Measurements from ENCODE around the gene NOL7.

The NOL7 gene

GRCh38 chr6:13638014-13638413, 22.9 kb downstream of the NOL7 start:
- no peaks in the 10 kb centered on the region for H3K27me3 ChIP-seq (ENCODE audit: control insufficient read depth, low read length)
- H3K4me3 ChIP-seq (ENCODE audit: low read length), result no peak overlapping the region
- H3K79me2 ChIP-seq (ENCODE audit: control insufficient read depth, low read length), result peaks cover 17% of the 10 kb centered on the region
- no peak for TF ChIP-seq CTCF (IDR thresholded peaks at IDR 0.05; ENCODE audit: low read depth, low read length, poor library complexity, severe bottlenecking)
- H3K27ac ChIP-seq (ENCODE audit: low read depth, low read length), result peak overlapping the region; percentile 73; the same call in 1 of the 2 replicates
- peaks cover 38% of the 10 kb centered on the region for H3K4me1 ChIP-seq (ENCODE audit: control insufficient read depth, low read length)
- H4K20me1 ChIP-seq (ENCODE audit: control insufficient read depth, insufficient read depth, low read depth, low read length), result no peaks in the 10 kb centered on the region
- H3F3A ChIP-seq (ENCODE audit: control insufficient read depth, insufficient read depth), result peaks cover 18% of the 10 kb centered on the region; the same call in 1 of the 2 replicates
- peak overlapping the region; percentile 79 for H3K4me2 ChIP-seq (ENCODE audit: low read length)
- peaks cover 63% of the 10 kb centered on the region for H3K36me3 ChIP-seq (ENCODE audit: control insufficient read depth, low read length)
- H3K9me3 ChIP-seq (ENCODE audit: control insufficient read depth, insufficient read depth, low read length), result no peaks in the 10 kb centered on the region
- no peaks in the 10 kb centered on the region for H3K9me2 ChIP-seq (replicated peaks; ENCODE audit: control insufficient read depth, low read length)

- TF ChIP-seq CTCF (IDR thresholded peaks at IDR 0.05; ENCODE audit: low read depth, low read length, poor library complexity, severe bottlenecking), result no peak
- TF ChIP-seq EZH2phosphoT487 (IDR thresholded peaks at IDR 0.05; ENCODE audit: borderline replicate concordance, low read length), result no peak
- Histone ChIP-seq H3K27ac (ENCODE audit: low read depth, low read length) (0 out of 2 replicates have a peak overlapping the region, but pooled peaks have one; percentile 5), H3K4me2 (ENCODE audit: low read length) (no peak overlapping the region), H3K79me2 (ENCODE audit: control insufficient read depth, low read length) (peaks cover 17% of the 10 kb centered on the region), H4K20me1 (ENCODE audit: control insufficient read depth, insufficient read depth, low read depth, low read length) (no peaks in the 10 kb centered on the region), H3K27me3 (ENCODE audit: control insufficient read depth, low read length) (no peaks in the 10 kb centered on the region), H3F3A (ENCODE audit: control insufficient read depth, insufficient read depth) (peaks cover 18% of the 10 kb centered on the region; the same call in 1 of the 2 replicates), H3K9me3 (ENCODE audit: control insufficient read depth, insufficient read depth, low read length) (no peaks in the 10 kb centered on the region), H3K36me3 (ENCODE audit: control insufficient read depth, low read length) (peaks cover 66% of the 10 kb centered on the region), H3K9me2 (replicated peaks; ENCODE audit: control insufficient read depth, low read length) (no peaks in the 10 kb centered on the region), H3K4me3 (ENCODE audit: low read length) (no peak overlapping the region), H3K4me1 (ENCODE audit: control insufficient read depth, low read length) (peaks cover 38% of the 10 kb centered on the region)
Observed at GRCh38 chr6:13638626-13639025, 23.5 kb downstream of the NOL7 start.

GRCh38 chr6:13641315-13641714, 26.2 kb downstream of the NOL7 start:
- peaks cover 17% of the 10 kb centered on the region; the same call in 1 of the 2 replicates for H3F3A ChIP-seq (ENCODE audit: control insufficient read depth, insufficient read depth)
- H3K27me3 ChIP-seq (ENCODE audit: control insufficient read depth, low read length), result no peaks in the 10 kb centered on the region
- TF ChIP-seq CTCF (IDR thresholded peaks at IDR 0.05; ENCODE audit: low read depth, low read length, poor library complexity, severe bottlenecking) (no peak), EZH2phosphoT487 (IDR thresholded peaks at IDR 0.05; ENCODE audit: borderline replicate concordance, low read length) (no peak)
- H3K79me2 ChIP-seq (ENCODE audit: control insufficient read depth, low read length), result peaks cover 3% of the 10 kb centered on the region
- H3K27ac ChIP-seq (ENCODE audit: low read depth, low read length), result no peak overlapping the region
- H3K4me3 ChIP-seq (ENCODE audit: low read length), result no peak overlapping the region
- H4K20me1 ChIP-seq (ENCODE audit: control insufficient read depth, insufficient read depth, low read depth, low read length), result no peaks in the 10 kb centered on the region
- peaks cover 61% of the 10 kb centered on the region for H3K36me3 ChIP-seq (ENCODE audit: control insufficient read depth, low read length)
- H3K4me1 ChIP-seq (ENCODE audit: control insufficient read depth, low read length), result peaks cover 21% of the 10 kb centered on the region
- H3K4me2 ChIP-seq (ENCODE audit: low read length), result no peak overlapping the region
- no peaks in the 10 kb centered on the region for H3K9me2 ChIP-seq (replicated peaks; ENCODE audit: control insufficient read depth, low read length)
- H3K9me3 ChIP-seq (ENCODE audit: control insufficient read depth, insufficient read depth, low read length), result no peaks in the 10 kb centered on the region
